HG02610 (cell line): Measurements from ENCODE around the gene OXNAD1.

Source experiments
- ATAC-seq: cut with Tn5 transposase; IDR thresholded peaks from one replicate; pipeline ENCODE4 v1.9.1; 2021; ENCODE audit warnings: mild to moderate bottlenecking, moderate library complexity; ENCODE audit not compliant: unreplicated experiment

The OXNAD1 gene

GRCh38 chr3:16247282-16248061 is 17.5 kb upstream of the OXNAD1 start:
- peak; percentile 73 for ATAC-seq

- ATAC-seq, result no peak
Observed at GRCh38 chr3:16248556-16248955, 16.5 kb upstream of the OXNAD1 start.

GRCh38 chr3:16249336-16249735 is 15.7 kb upstream of the OXNAD1 start:
- no peak for ATAC-seq

GRCh38 chr3:16249886-16250285 is 15.1 kb upstream of the OXNAD1 start:
- ATAC-seq, result no peak

- no peak for ATAC-seq
Observed at GRCh38 chr3:16251316-16252085, 13.5 kb upstream of the OXNAD1 start.

- ATAC-seq, result peak; percentile 60
Observed at GRCh38 chr3:16252243-16252978, 12.6 kb upstream of the OXNAD1 start.

GRCh38 chr3:16252988-16253387 is 12.0 kb upstream of the OXNAD1 start:
- peak; percentile 17 for ATAC-seq

GRCh38 chr3:16253601-16254000 is 11.4 kb upstream of the OXNAD1 start:
- ATAC-seq, result no peak

GRCh38 chr3:16254916-16255315 is 10.1 kb upstream of the OXNAD1 start:
- no peak for ATAC-seq

GRCh38 chr3:16255326-16255725 is 9.7 kb upstream of the OXNAD1 start:
- no peak for ATAC-seq

- no peak for ATAC-seq
Observed at GRCh38 chr3:16255726-16256125, 9.3 kb upstream of the OXNAD1 start.

- no peak for ATAC-seq
Observed at GRCh38 chr3:16257309-16257708, 7.7 kb upstream of the OXNAD1 start.

- no peak for ATAC-seq
Observed at GRCh38 chr3:16258177-16258576, 6.8 kb upstream of the OXNAD1 start.

GRCh38 chr3:16258866-16259265 is 6.1 kb upstream of the OXNAD1 start:
- no peak for ATAC-seq

- no peak for ATAC-seq
Observed at GRCh38 chr3:16260046-16260445, 5.0 kb upstream of the OXNAD1 start.

GRCh38 chr3:16262174-16262573 is 2.8 kb upstream of the OXNAD1 start:
- no peak for ATAC-seq

GRCh38 chr3:16264174-16264707 is 771 bp upstream of the OXNAD1 start:
- no peak for ATAC-seq

- no peak for ATAC-seq
Observed at GRCh38 chr3:16265455-16265786, 409 bp downstream of the OXNAD1 start.

- no peak for ATAC-seq
Observed at GRCh38 chr3:16266714-16267113, 1.7 kb downstream of the OXNAD1 start.

- ATAC-seq, result no peak
Observed at GRCh38 chr3:16270855-16271254, 5.8 kb downstream of the OXNAD1 start.

- no peak for ATAC-seq
Observed at GRCh38 chr3:16272588-16272987, 7.6 kb downstream of the OXNAD1 start.
